ENCODE results near the gene ZNF169.

GRCh38 chr9:94300470-94301301, 41.6 kb downstream of the ZNF169 start:
- no peak for TF ChIP-seq ARID4B (CRISPR knock-in tag; IDR thresholded peaks at IDR 0.05; ENCODE audit: borderline replicate concordance)
- TF ChIP-seq CDX4 (CRISPR knock-in tag; IDR thresholded peaks at IDR 0.05; ENCODE audit: borderline replicate concordance) = no peak
- no peak for TF ChIP-seq ZNF219 (CRISPR knock-in tag; IDR thresholded peaks at IDR 0.05; ENCODE audit: borderline replicate concordance)
- TF ChIP-seq CTCF (IDR thresholded peaks at IDR 0.05) = no peak

All from WTC11 (cell line).